ENCODE measurements around the gene CHRDL2.
"Not testable (repeated sequence)": the region's sequence is repeated elsewhere in the genome, so short reads cannot be mapped to it uniquely, and the experiment has no call there.

CHRDL2 gene

GRCh38 chr11:74731301-74732094 lies at the start of gene CHRDL2:
CHRDL2 (minus strand) TSS chr11:74731426; CDS start chr11:74730888, 538 bp downstream.
- no peak for DNase-seq

GRCh38 chr11:74780248-74781005 lies 49.2 kb upstream of the CHRDL2 start:
- DNase-seq = no peak

- no peak for DNase-seq
Measured at GRCh38 chr11:74778581-74778980, 47.4 kb upstream of the CHRDL2 start.

- DNase-seq = no peak
Measured at GRCh38 chr11:74777877-74778276, 46.7 kb upstream of the CHRDL2 start.

- no peak for DNase-seq
Measured at GRCh38 chr11:74777038-74777437, 45.8 kb upstream of the CHRDL2 start.

- DNase-seq = no peak
Measured at GRCh38 chr11:74776546-74776945, 45.3 kb upstream of the CHRDL2 start.

GRCh38 chr11:74775762-74776161 lies 44.5 kb upstream of the CHRDL2 start:
- no peak for DNase-seq

GRCh38 chr11:74773476-74773875 lies 42.2 kb upstream of the CHRDL2 start:
- DNase-seq = no peak

- no peak for DNase-seq
Measured at GRCh38 chr11:74771139-74771538, 39.9 kb upstream of the CHRDL2 start.

- no peak for DNase-seq
Measured at GRCh38 chr11:74770456-74770855, 39.2 kb upstream of the CHRDL2 start.

GRCh38 chr11:74769055-74769707 lies 38.0 kb upstream of the CHRDL2 start:
- no peak for DNase-seq

- peak in 1 of 2 donors; percentile 17 for DNase-seq
Measured at GRCh38 chr11:74768172-74768651, 37.0 kb upstream of the CHRDL2 start.

- DNase-seq = no peak
Measured at GRCh38 chr11:74766905-74767304, 35.7 kb upstream of the CHRDL2 start.

GRCh38 chr11:74756571-74756970 lies 25.3 kb upstream of the CHRDL2 start:
- no peak for DNase-seq

- no peak for DNase-seq
Measured at GRCh38 chr11:74755395-74755995, 24.3 kb upstream of the CHRDL2 start.

- DNase-seq = no peak
Measured at GRCh38 chr11:74754507-74755252, 23.5 kb upstream of the CHRDL2 start.

GRCh38 chr11:74751303-74751702 lies 20.1 kb upstream of the CHRDL2 start:
- no peak for DNase-seq

- not testable (repeated sequence) for DNase-seq
Measured at GRCh38 chr11:74750598-74750997, 19.4 kb upstream of the CHRDL2 start.

- DNase-seq = no peak
Measured at GRCh38 chr11:74749965-74750296, 18.7 kb upstream of the CHRDL2 start.

- peak; percentile 41 to 45 for DNase-seq
Measured at GRCh38 chr11:74749127-74749964, 18.1 kb upstream of the CHRDL2 start.

Data from CD4-positive, alpha-beta T cell treated with Interleukin-4 for 1 hour (primary cell).